ENCODE measurements around the gene SLC30A1.
"Not testable (repeated sequence)": the region's sequence is repeated elsewhere in the genome, so short reads cannot be mapped to it uniquely, and the experiment has no call there.

Gene SLC30A1, protein sequence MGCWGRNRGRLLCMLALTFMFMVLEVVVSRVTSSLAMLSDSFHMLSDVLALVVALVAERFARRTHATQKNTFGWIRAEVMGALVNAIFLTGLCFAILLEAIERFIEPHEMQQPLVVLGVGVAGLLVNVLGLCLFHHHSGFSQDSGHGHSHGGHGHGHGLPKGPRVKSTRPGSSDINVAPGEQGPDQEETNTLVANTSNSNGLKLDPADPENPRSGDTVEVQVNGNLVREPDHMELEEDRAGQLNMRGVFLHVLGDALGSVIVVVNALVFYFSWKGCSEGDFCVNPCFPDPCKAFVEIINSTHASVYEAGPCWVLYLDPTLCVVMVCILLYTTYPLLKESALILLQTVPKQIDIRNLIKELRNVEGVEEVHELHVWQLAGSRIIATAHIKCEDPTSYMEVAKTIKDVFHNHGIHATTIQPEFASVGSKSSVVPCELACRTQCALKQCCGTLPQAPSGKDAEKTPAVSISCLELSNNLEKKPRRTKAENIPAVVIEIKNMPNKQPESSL

DNA sequence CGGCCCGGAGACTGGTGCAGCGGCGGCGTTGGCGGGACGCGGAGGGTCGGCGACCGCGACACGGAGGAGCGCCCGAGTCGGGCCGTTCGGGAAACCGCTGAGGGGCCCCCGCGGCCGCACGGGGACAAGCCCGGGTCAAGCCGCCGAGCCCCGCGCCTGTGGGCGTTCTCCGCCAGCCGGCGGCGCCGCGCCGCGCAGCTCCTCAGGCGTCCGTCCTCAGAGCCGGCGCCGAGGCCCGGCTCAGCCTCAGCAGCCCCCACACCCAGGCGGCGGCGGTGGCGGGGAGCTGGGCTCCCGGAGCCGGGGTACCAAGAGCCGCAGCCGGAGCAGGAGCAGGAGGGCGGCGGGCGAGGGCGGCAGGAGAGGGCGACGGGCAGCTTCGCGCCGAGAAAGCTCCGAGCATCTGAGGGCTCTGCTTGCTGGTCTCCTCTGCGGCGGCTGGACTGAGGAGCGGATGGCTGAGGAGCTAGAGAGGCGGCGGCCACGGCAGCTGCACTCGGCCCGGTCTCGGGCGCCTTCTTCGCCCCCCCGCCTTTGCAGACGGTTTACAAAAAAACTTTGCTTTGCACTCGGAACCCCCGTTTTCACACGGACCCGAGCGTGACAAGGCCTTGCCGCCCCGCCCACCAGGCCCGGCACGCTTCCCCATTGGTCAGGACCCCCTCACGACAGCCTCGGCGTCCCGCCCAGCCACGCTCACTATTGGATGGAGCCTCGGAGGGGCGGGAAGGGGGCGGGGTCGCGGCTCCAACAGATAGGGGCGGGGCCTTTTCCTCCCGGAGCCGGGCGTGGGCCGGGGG lies at the start of gene SLC30A1:
SLC30A1 (minus strand) TSS at position 522 of the 800 bp plus-strand sequence. CDS start 549 bp downstream, outside the sequence.
- DNase-seq, result peak; percentile 70

DNA sequence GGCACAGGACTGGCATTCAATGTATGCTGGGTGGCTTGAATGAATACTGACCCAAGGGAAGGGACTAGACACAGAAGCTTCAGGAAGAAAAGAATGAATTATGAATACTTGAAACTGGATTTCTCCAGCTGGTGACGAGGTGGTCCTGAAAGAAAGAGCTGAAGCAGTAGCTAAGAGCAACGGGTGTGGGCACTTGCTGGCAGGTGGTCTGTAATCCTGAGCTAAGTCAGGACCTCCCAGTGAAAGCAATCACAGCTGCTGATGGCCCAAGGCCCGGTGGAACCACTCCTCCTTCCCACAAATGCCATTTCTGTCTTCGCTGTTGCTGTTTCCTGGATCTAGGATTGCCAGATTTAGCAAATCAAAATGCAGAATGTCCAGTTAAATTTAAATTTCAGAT lies 49.5 kb upstream of the SLC30A1 start:
- no peak for DNase-seq

DNA sequence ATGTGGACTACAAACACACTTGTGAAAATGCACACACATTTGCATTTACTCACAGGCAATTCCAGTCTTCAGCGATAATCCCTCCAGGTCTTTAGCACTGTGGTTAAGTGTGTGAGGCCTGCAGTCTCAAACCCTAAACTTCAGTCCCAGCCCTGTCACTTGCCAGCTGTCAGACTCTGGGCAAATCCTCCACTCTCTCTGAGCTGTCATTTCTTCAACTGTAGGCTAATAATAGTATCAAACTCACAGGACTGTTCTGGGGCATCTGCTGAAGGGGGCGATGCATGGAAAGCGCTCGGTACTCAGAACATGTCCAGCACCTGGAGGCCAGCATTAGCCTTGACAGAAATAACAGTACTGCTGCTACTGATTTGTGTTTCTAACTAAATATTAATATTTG lies 48.3 kb upstream of the SLC30A1 start:
- no peak for DNase-seq

DNA sequence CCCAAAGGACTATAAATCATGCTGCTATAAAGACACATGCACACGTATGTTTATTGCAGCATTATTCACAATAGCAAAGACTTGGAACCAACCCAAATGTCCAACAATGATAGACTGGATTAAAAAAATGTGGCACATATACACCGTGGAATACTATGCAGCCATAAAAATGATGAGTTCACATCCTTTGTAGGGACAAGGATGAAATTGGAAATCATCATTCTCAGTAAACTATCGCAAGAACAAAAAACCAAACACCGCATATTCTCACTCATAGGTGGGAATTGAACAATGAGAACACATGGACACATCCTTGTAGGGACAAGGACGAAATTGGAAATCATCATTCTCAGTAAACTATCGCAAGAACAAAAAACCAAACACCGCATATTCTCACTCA lies 46.9 kb upstream of the SLC30A1 start:
- DNase-seq, result not testable (repeated sequence)

DNA sequence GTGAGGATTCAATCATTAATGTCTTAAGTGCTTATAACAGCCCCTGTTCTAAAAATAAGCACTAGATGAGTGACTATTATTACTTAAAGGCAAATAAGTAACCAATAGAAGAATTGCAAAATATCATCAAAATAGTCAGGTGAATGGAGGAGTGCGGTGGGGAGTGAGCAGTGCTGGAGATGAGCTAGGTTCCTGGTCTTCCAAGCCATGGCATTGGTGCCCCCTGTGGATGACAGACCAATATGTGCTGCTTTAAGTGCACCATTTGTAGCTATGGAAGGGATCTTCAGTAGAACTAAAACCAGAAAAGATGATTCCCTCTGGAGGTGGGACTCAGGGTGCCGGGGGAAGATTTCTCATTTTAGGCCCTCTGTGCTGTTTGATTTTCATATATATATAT lies 46.1 kb upstream of the SLC30A1 start:
- DNase-seq, result no peak

DNA sequence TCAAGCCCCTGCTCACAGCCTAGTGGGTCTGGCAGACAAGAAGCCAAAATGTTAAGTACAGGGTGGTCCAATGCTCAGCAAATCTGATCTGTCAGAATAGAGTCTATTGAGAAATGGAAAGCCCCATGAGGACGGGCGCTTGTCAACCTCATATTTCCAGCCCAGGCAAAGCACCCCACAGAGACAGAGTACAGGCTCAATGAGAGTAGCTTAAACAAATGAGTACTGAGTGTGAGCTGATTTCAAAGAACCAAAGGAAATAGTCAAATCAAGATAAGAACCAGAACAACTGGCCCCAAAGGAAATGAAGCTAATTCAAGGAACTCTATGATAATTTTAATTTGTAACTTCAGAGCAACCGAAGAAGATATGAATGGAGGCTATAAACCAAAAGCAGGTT lies 44.6 kb upstream of the SLC30A1 start:
- DNase-seq, result no peak

DNA sequence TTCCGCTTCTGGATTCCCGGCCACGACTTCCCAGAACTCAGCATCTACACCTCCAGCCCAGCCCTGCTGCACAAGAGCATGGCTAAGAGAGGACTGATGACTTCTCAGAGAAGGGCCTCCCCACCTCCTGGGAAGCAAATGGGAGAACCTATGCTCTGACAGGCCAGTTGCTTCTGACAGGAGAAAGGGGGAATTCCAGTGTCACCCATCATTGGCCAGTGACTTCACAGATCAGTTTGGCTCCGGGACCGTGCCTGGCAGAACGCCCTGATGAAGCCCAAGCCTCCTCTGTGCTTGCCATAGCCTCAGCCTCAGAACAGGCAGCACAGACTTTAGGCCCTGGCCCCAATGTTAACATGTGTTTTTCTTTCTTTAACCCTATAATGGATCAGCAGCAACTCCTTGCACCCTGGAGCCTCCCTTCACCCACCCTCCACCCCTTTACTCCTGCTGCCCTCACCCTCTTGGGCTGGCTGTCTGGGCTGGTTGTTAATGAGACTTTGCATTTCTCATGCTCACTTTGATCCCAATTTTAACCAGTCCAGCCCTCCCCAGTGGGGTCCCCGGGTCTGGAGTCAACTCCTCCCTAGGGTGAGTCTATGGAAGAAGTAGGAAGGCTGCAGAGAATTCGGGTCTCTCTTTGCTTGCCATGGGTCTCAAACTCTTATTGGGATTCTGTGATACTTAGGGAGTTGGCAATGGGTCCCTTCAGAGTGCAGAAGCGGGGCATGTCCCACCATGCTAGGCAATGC lies 42.7 kb upstream of the SLC30A1 start:
- DNase-seq, result no peak

DNA sequence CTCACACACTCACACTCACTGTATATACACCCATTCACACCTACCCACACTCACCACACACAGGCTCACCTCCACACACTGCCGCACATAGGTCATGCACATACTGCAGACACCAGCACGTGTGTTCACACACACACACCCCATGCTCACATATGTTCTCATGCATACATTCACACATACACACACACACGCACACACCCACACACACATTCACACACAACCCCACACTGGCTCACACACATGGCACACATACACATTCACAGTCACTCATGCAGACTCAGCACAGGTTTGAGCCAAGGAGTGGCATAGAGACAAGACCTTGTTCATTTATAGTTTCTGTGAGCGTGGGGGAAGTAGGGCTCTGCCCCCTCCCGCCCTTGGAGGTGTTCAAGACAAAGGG lies 41.1 kb upstream of the SLC30A1 start:
- no peak for DNase-seq

DNA sequence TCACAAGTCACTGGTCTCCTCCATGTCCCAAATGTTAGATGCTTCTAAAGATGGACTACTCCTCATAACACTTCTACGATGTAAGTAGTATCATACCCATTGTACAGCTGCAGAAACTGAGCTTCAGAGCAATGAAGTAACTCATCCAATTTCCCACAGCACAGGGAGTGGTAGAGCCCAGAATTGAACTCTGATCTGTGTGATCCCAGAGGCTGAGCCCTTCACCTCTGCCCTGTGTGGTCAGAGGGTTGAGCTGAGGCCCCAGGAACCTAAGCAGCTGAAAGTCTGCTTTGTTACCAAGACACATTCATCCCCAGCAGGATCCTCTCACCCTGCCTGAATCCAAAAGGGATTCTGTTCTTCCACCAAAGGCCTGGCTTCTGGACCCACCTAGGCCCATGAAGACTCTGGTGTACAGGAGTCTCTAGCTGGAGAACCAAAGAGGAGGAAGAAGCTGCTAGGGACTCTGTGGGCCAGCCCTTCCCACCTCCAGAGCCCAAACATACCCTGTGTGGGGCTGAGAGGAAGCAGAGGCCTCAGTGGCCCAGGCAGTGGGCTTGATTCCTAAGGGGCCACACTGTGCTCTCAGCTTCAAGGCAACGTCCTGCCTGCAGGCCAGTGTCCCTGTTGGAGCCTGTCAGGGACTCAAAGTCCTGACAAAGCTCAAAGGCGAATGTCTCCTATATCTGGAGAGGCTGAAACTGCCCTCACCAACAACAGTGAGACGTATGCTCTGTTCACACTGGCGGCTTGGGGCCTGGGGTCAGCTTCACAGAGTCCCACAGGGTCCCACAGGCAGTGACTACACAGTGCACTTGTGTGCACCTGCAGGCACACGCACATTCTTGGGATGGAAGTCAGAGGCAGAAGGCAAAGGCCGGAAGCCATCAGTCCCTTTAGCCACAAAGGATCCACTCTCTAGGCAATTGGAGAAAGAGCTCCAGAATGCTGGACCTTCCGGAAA lies 40.4 kb upstream of the SLC30A1 start:
- DNase-seq, result no peak

DNA sequence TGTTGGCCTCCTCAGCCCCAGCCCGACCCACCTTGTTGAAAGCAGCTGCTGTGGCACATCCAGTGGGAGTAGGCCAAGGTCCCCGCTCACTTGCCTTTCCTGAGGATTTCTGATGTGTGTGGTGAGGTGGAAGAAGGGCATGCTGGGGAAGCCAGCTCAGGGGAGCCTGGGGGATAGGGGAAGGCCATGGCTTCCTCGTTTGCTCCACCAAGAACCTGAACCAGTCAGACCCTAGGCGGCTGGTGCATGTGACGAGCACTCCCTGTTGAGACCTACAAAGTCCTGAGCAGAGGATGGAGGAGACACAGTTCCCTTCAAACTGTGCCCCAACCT lies 38.0 kb upstream of the SLC30A1 start:
- no peak for DNase-seq

DNA sequence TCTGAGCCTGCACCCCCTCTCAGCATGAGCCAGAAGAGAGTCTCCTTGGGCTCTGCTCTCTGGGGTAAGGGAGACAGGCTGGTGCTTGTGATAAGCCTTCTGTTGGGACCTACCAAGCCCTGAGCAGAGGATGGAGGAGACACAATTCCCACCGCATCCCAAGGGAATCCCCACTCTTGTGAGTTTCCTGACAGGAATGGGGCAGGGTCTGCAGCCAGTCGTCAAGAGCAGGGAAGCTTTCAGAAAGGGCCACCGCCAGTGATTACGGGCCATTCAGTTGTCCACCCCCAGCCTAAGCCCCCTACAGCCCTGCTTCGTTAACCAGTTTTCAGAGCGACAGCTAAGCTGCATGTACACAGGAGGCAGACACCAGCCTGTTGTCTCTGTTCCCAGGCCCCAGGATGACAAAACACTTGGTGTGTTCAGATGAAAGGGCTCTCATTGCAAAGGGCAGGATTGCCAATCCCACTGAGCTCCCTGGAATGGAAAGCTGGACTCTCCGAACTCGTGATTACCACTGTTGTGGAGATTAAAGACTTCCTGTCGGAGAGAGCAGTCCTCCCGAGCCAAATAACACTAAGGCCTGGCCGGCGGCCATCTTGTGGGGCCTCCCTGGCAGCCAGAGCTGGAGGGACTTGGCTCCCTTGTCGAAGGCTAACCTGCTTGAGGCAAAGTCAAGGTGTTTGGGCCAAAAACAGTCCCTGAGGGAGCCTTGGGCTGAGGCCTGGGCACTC lies 37.4 kb upstream of the SLC30A1 start:
- DNase-seq, result no peak

DNA sequence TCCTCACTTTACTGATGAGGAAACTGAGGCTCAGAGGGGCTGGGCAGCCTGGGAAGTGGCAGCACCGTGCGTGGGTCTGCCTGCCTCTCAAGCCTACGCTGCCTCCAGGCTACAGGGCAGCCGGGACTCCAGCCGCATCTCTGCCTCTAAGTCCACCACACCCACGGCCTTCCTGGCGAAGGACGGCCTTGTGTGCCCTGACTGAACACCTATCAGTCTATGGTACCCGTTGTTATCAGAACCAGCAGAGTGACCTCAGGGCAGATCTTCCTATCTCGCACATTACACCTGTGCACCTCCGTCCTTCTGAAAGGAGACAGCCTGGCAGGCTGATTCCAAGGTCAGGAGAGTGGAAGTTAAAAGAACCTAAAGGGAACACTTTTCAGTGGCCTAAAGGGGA lies 35.7 kb upstream of the SLC30A1 start:
- no peak for DNase-seq

DNA sequence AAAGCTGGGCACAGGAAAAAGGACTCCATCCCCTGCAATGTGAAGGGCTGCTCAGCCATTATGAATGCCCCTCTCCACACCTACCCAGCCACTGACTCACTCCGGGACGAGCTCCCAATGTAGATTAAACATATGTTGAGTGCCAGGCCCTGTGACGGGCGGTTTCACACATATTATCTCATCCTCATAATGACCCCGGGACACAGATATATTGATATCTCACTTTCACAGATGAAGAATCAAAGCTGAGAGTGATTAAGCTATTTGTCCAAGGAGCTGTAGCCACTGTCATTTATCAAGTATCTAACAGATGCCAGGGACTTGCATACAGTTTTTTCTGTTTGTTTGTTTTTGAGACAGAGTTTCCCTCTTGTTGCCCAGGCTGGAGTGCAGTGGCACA lies 35.0 kb upstream of the SLC30A1 start:
- DNase-seq, result no peak

DNA sequence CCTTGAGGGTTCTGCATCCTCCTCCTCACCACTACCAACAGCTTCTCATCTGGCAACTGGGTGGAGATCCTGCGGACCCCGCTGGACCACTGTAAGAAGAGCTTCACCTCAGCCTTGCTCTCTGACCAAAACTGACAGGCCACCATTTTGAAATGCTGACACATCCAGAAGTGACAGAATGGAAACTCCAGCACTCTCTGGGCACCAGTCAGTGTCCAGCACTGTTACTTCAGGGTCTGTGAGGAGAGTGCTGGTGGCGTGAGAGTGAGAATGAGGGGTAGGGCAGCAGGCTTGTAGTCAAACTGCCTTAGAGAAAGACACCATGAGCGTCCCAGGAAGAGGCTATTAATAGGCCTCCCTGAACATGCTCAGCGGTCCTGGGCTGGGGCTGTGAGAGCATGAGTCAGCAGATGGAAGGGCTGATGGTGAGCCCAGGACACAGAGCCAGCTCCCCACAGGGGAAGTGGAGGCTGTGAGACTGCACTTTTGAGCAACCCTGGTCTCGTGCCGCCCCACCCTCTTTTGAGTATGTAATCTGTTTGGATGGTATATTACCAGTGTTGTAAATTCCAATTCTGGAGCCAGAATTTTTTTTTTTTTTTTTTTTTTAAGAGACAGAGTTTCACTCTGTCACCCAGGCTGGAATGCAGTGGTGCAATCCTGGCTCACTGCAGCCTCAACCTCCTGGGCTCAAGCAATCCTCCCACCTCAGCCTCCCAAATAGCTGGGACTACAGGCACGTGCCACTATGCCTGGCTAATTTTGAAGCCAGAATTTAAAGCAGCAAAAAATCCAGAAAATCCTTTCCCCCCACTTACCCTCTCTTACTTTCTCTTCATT lies 34.4 kb upstream of the SLC30A1 start:
- no peak for DNase-seq

DNA sequence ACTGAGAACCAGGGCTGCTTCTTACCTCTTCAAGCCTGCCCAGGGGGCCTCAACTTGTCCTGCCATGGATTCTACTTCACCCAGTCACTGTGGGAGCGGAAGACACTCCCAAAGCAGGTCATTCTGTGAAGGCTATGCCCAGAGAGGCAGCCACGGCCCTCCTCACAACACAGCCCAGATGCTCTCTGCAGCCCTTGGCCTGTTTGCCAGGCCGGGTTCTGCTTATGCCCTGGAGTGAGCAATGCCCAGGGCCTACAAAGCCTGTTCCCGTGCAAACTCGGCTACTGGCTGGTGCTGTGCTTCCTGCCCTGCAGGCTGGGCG lies 33.8 kb upstream of the SLC30A1 start:
- no peak for DNase-seq

DNA sequence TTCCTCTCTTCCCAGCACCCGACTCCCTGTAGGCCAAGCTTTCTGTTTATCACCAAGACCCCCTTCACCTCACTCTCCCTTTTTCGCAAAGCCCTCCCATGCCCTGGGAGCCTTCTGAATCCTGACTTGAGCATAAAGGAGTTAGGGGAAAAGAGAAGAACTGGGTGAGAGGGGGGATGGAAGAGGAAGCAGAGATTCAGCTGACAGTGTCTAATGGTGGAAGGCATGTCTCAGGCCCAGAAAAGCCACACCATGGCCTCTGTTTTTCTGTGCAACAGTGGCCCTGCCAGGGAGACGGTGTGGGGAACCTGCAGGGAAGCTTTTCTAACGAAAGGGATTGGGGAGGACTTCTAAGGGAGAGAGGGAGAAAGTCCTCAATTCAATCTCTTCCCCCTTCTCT lies 32.9 kb upstream of the SLC30A1 start:
- no peak for DNase-seq

DNA sequence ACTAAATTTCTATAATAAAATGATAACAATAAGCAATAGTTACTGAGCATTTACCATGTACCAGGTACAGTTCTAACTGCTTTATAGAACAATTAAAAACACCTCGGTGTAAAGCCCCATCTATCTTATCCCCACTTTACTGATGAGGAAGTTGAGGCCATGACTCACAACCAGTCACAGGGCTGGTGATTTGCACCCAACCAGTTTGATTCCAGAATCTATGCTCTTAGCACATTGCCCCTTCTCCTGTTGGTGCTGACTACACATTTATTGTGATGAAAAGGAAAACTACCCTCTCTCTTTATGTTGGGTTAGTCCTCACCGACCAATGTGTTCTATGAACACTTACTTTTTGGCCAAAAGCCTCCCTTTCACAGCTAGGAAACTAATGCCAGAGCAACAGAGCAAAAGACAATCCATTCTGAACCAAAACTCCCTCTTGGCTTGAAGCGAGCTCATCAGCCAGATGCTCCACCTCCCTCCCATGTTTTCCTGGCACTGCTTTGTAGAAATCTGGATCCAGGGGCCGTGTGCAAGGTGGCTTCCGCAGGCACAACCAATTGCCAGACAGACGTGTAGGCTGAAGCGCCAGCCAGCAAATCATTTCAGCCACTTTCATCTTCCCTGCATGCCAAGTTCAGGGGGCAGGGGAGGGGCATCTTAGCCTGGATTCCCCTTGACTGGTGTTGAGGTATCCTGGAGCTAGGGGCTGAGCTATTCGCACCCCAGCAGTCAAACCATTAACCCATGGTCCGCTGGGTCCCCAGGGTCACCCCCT lies 32.0 kb upstream of the SLC30A1 start:
- DNase-seq, result no peak

DNA sequence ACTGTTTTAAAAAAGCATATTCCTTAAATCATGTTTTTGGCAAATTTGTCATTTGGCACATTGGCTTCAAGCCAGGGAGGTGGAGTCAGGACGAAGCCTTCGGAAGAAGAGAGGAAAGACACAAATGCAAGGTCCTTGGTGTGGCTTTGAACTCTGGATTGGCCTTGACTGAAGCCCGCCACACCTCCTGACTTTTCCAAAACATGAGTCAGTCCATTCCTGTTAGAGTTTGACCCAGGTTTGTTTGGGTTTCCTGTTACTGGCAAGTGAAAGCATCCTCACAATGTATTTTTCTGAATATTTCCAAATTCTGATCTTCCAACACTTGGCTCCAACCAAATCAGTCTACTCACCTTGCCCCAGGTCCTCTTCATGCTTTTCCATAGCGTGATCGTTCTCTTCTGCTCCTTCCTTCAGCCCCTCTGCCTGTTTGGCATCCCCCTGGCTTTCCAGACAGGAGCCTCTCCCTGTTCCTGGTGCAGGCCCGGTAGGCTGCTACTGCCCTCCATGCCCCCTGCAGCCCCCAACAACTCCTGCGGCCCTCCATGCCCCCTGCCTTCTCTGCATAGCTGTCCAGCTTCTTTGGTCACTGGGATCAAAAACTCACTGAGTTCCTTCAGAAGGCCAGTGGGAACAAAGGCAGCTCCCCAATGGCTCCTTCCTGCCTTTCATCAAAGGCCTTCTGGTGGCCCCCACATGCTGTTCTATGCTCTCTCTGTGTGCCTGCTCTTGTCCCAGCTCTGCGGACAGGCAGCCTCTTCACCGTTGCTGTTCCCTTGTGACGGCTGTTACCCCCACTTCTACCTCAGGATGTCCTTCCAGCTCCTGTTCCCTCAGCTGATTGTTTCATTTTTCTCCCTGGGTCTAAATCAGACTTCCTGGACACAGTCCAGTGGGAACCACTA lies 30.4 kb upstream of the SLC30A1 start:
- DNase-seq, result no peak

Measured in NCI-H2029 treated with DMSO at 0.1 percent for 48 hours (cell line).